SU-DHL-6 (cell line): ENCODE measurements around the gene GAMT.

Source experiments
- H2AFZ ChIP-seq: fragments of 200-600 bp; sonication (generic); 2 replicates; pipeline ENCODE4 v1.6.1; 2014; ENCODE audit warnings: low read depth, mild to moderate bottlenecking, moderate library complexity, mixed read lengths, antibody characterized with exemption, low read length; ENCODE audit not compliant: severe bottlenecking
- H3F3A ChIP-seq: fragments of 200-600 bp; shearing (Covaris generic); 2 replicates; pipeline ENCODE4 v1.6.0; 2016; ENCODE audit warnings: antibody characterized with exemption, mild to moderate bottlenecking; ENCODE audit not compliant: insufficient read depth
- H3K27ac ChIP-seq: fragments of 200-600 bp; sonication (generic); 2 replicates; pipeline ENCODE4 v1.5.1; 2016; ENCODE audit warnings: low read depth, mild to moderate bottlenecking, low read length, moderate library complexity, mixed read lengths
- H3K27me3 ChIP-seq: fragments of 200-600 bp; sonication (generic), shearing (Covaris generic); 2 replicates; pipeline ENCODE4 v1.6.0; 2014; ENCODE audit warnings: mild to moderate bottlenecking, low read length
- H3K36me3 ChIP-seq: fragments of 200-600 bp; sonication (generic); 2 replicates; pipeline ENCODE4 v1.6.1; 2014; ENCODE audit warnings: mild to moderate bottlenecking, low read length, mixed read lengths
- H3K4me2 ChIP-seq: fragments of 300-600, 200-600 bp; shearing (Covaris generic), sonication (generic); 2 replicates; pipeline ENCODE4 v1.6.0; 2014; ENCODE audit warnings: low read length, low read depth, mild to moderate bottlenecking; ENCODE audit not compliant: poor library complexity, severe bottlenecking
- H3K4me3 ChIP-seq: fragments of 200-600 bp; sonication (generic); 2 replicates; pipeline ENCODE4 v1.5.1; 2014; ENCODE audit warnings: antibody characterized with exemption, low read length, mild to moderate bottlenecking, mixed read lengths; ENCODE audit not compliant: insufficient read depth, poor library complexity, severe bottlenecking
- H3K79me2 ChIP-seq: fragments of 200-600 bp; sonication (generic); 2 replicates; pipeline ENCODE4 v1.6.1; 2014; ENCODE audit warnings: mild to moderate bottlenecking, low read length, moderate library complexity; ENCODE audit not compliant: insufficient read depth
- H3K9ac ChIP-seq: fragments of 200-600 bp; sonication (generic); 2 replicates; pipeline ENCODE4 v1.7.0; 2014; ENCODE audit warnings: mild to moderate bottlenecking, low read length
- H3K9me2 ChIP-seq: fragments of 200-600 bp; sonication (generic); replicated peaks from 2 replicates; pipeline ENCODE4 v1.6.1; 2014; ENCODE audit warnings: low read length; ENCODE audit not compliant: insufficient read depth
- H3K9me3 ChIP-seq: fragments of 200-600 bp; sonication (generic); 2 replicates; pipeline ENCODE4 v1.6.1; 2014; ENCODE audit warnings: low read length, mixed read lengths; ENCODE audit not compliant: insufficient read depth
- H4K20me1 ChIP-seq: fragments of 200-600 bp; sonication (generic); 2 replicates; pipeline ENCODE4 v1.6.1; 2014; ENCODE audit warnings: low read depth, mild to moderate bottlenecking, antibody characterized with exemption, low read length, moderate library complexity, mixed read lengths
- CTCF ChIP-seq: fragments of 200-600 bp; sonication (generic); IDR thresholded peaks from one replicate; pipeline ENCODE4 v1.5.1; 2017; ENCODE audit warnings: antibody characterized with exemption, mild to moderate bottlenecking, low read length, moderate library complexity; ENCODE audit not compliant: insufficient read depth, poor library complexity, severe bottlenecking
- EZH2phosphoT487 ChIP-seq: fragments of 200-600 bp; sonication (generic), shearing (Covaris generic); conservative IDR thresholded peaks from 2 replicates; pipeline ENCODE4 v1.6.1; 2018; ENCODE audit warnings: mild to moderate bottlenecking, antibody characterized with exemption, low read length, moderate library complexity, mixed read lengths

The GAMT gene

GRCh38 chr19:1402411-1403070 lies 1.2 kb upstream of the GAMT start:
- H3K9ac ChIP-seq: no peak overlapping the region
- no peak overlapping the region for H3K4me3 ChIP-seq
- no peaks in the 10 kb centered on the region for H3K27me3 ChIP-seq
- no peak overlapping the region for H3K27ac ChIP-seq
- peaks cover 15% of the 10 kb centered on the region for H3K79me2 ChIP-seq
- H3K36me3 ChIP-seq: no peaks in the 10 kb centered on the region
- no peak overlapping the region for H2AFZ ChIP-seq
- 0 out of 2 replicates have a peak, but pooled peaks cover 10% of the 10 kb centered on the region for H3F3A ChIP-seq
- H4K20me1 ChIP-seq: no peaks in the 10 kb centered on the region
- H3K4me2 ChIP-seq: no peak overlapping the region
- no peak for TF ChIP-seq EZH2phosphoT487
- TF ChIP-seq CTCF: no peak
- H3K9me3 ChIP-seq: no peaks in the 10 kb centered on the region
- no peaks in the 10 kb centered on the region for H3K9me2 ChIP-seq

GRCh38 chr19:1401889-1402217 lies 511 bp upstream of the GAMT start:
- H3K27me3 ChIP-seq: no peaks in the 10 kb centered on the region
- H3K9ac ChIP-seq: peak overlapping the region; percentile 92
- 0 out of 2 replicates have a peak, but pooled peaks cover 10% of the 10 kb centered on the region for H3F3A ChIP-seq
- H3K4me2 ChIP-seq: peak overlapping the region; percentile 77
- no peak overlapping the region for H3K27ac ChIP-seq
- TF ChIP-seq EZH2phosphoT487 (no peak), CTCF (no peak)
- H2AFZ ChIP-seq: peak overlapping the region; percentile 94
- no peaks in the 10 kb centered on the region for H3K9me2 ChIP-seq
- H4K20me1 ChIP-seq: no peaks in the 10 kb centered on the region
- no peaks in the 10 kb centered on the region for H3K9me3 ChIP-seq
- peaks cover 15% of the 10 kb centered on the region for H3K79me2 ChIP-seq
- H3K4me3 ChIP-seq: peak overlapping the region; percentile 71
- H3K36me3 ChIP-seq: no peaks in the 10 kb centered on the region

GRCh38 chr19:1400281-1401137 lies 833 bp downstream of the GAMT start:
- peak overlapping the region; percentile 94 for H2AFZ ChIP-seq
- peak overlapping the region; percentile 21 for H3K27ac ChIP-seq
- no peaks in the 10 kb centered on the region for H3K9me2 ChIP-seq
- H3K79me2 ChIP-seq: peaks cover 15% of the 10 kb centered on the region
- peak overlapping the region; percentile 77 for H3K4me2 ChIP-seq
- TF ChIP-seq EZH2phosphoT487: no peak
- no peak for TF ChIP-seq CTCF
- H3K36me3 ChIP-seq: no peaks in the 10 kb centered on the region
- no peaks in the 10 kb centered on the region for H3K9me3 ChIP-seq
- peak overlapping the region; percentile 71 for H3K4me3 ChIP-seq
- no peaks in the 10 kb centered on the region for H4K20me1 ChIP-seq
- H3K9ac ChIP-seq: peak overlapping the region; percentile 92
- no peaks in the 10 kb centered on the region for H3K27me3 ChIP-seq
- 0 out of 2 replicates have a peak, but pooled peaks cover 4% of the 10 kb centered on the region for H3F3A ChIP-seq
